T-helper 17 cell (primary cell): ENCODE results near the gene BGN. TPM values are rescaled to one million over a fixed set of nuclear protein-coding genes. Genes with fewer than 3 reads are reported as not detected.

Experiments used
- ATAC-seq: fragments of 150-1000 bp; cut with Tn5 transposase; 2 replicates; pipeline ENCODE4 v1.10.0; 2021; ENCODE audit warnings: mild to moderate bottlenecking, moderate library complexity
- DNase-seq, 3 donors: peaks; one replicate each; pipeline versions ENCODE4 v3.0.0 to v3.0.0-alpha.2; 2020 to 2021
- H3K9me3 ChIP-seq: one replicate; pipeline ENCODE4 v1.7.0; 2013; ENCODE audit warnings: low read length, mild to moderate bottlenecking; ENCODE audit not compliant: control insufficient read depth, poor library complexity, severe bottlenecking
- H3K27ac Mint-ChIP-seq: one replicate; pipeline ENCODE4 v1.8.0; 2022; ENCODE audit warnings: mild to moderate bottlenecking, moderate library complexity, mixed read lengths
- H3K27me3 Mint-ChIP-seq: one replicate; pipeline ENCODE4 v1.8.0; 2022; ENCODE audit warnings: mixed read lengths
- H3K36me3 Mint-ChIP-seq: one replicate; pipeline ENCODE4 v1.8.0; 2022; ENCODE audit warnings: low read depth, mixed read lengths
- H3K4me1 Mint-ChIP-seq: one replicate; pipeline ENCODE4 v1.8.0; 2022; ENCODE audit warnings: mild to moderate bottlenecking, mixed read lengths
- H3K4me3 Mint-ChIP-seq: one replicate; pipeline ENCODE4 v1.8.0; 2022; ENCODE audit warnings: mild to moderate bottlenecking, moderate library complexity, mixed read lengths
- total RNA-seq, 4 donors: library from RNA in 2 of 4; stranded (reverse) in 2 of 4; gene quantifications; one replicate each; pipeline ENCODE4 v1.2.3 and lab custom pipeline; 2022 to 2026

BGN gene
- total RNA-seq, 2 donors from 2014 or later, result not detected

- ATAC-seq (no peak), DNase-seq (no peak)
- Mint-ChIP-seq H3K4me1 (no peaks in the 10 kb centered on the region), H3K36me3 (no peaks in the 10 kb centered on the region), H3K27ac (no peak overlapping the region), H3K4me3 (no peak overlapping the region), H3K27me3 (no peaks in the 10 kb centered on the region)
- no peaks in the 10 kb centered on the region for H3K9me3 ChIP-seq
These were observed 577 bp downstream of the BGN start for GRCh38 chrX:153495362-153495751.

- no peak for DNase-seq
- ATAC-seq, result no peak
- Mint-ChIP-seq H3K27me3 (no peaks in the 10 kb centered on the region), H3K4me1 (no peaks in the 10 kb centered on the region), H3K36me3 (no peaks in the 10 kb centered on the region), H3K27ac (no peak overlapping the region), H3K4me3 (no peak overlapping the region)
- H3K9me3 ChIP-seq, result no peaks in the 10 kb centered on the region
These were observed 1.3 kb downstream of the BGN start for GRCh38 chrX:153495903-153496589.

- Mint-ChIP-seq H3K36me3 (no peaks in the 10 kb centered on the region), H3K27ac (no peak overlapping the region), H3K4me3 (no peak overlapping the region), H3K27me3 (no peaks in the 10 kb centered on the region), H3K4me1 (no peaks in the 10 kb centered on the region)
- no peaks in the 10 kb centered on the region for H3K9me3 ChIP-seq
- DNase-seq (no peak), ATAC-seq (no peak)
These were observed 1.8 kb downstream of the BGN start for GRCh38 chrX:153496590-153496959.

GRCh38 chrX:153498453-153498852, 3.7 kb downstream of the BGN start:
- Mint-ChIP-seq H3K36me3 (no peaks in the 10 kb centered on the region), H3K27me3 (no peaks in the 10 kb centered on the region), H3K4me1 (no peaks in the 10 kb centered on the region), H3K4me3 (no peak overlapping the region), H3K27ac (no peak overlapping the region)
- H3K9me3 ChIP-seq, result no peaks in the 10 kb centered on the region
- ATAC-seq (no peak), DNase-seq (no peak)

GRCh38 chrX:153499341-153499740, 4.6 kb downstream of the BGN start:
- Mint-ChIP-seq H3K27me3 (no peaks in the 10 kb centered on the region), H3K27ac (no peak overlapping the region), H3K4me3 (no peak overlapping the region), H3K36me3 (no peaks in the 10 kb centered on the region), H3K4me1 (no peaks in the 10 kb centered on the region)
- DNase-seq (no peak), ATAC-seq (no peak)
- H3K9me3 ChIP-seq, result no peaks in the 10 kb centered on the region

- no peak overlapping the region for H3K27ac Mint-ChIP-seq
- no peak overlapping the region for H3K4me3 Mint-ChIP-seq
- H3K27me3 Mint-ChIP-seq, result no peaks in the 10 kb centered on the region
- H3K36me3 Mint-ChIP-seq, result no peaks in the 10 kb centered on the region
- ATAC-seq (no peak), DNase-seq (no peak)
- H3K9me3 ChIP-seq, result no peaks in the 10 kb centered on the region
- no peaks in the 10 kb centered on the region for H3K4me1 Mint-ChIP-seq
These were observed 5.1 kb downstream of the BGN start for GRCh38 chrX:153499876-153500275.

GRCh38 chrX:153500676-153501280, 6.0 kb downstream of the BGN start:
- DNase-seq (no peak), ATAC-seq (no peak)
- Mint-ChIP-seq H3K27me3 (no peaks in the 10 kb centered on the region), H3K27ac (no peak overlapping the region), H3K4me1 (no peaks in the 10 kb centered on the region), H3K36me3 (no peaks in the 10 kb centered on the region), H3K4me3 (no peak overlapping the region)
- H3K9me3 ChIP-seq, result no peaks in the 10 kb centered on the region

- H3K27me3 Mint-ChIP-seq, result no peaks in the 10 kb centered on the region
- DNase-seq (no peak), ATAC-seq (no peak)
- H3K27ac Mint-ChIP-seq, result no peak overlapping the region
- no peak overlapping the region for H3K4me3 Mint-ChIP-seq
- H3K36me3 Mint-ChIP-seq, result no peaks in the 10 kb centered on the region
- no peaks in the 10 kb centered on the region for H3K4me1 Mint-ChIP-seq
- no peaks in the 10 kb centered on the region for H3K9me3 ChIP-seq
These were observed 6.8 kb downstream of the BGN start for GRCh38 chrX:153501530-153501929.

- H3K4me3 Mint-ChIP-seq, result no peak overlapping the region
- H3K9me3 ChIP-seq, result no peaks in the 10 kb centered on the region
- no peak for ATAC-seq
- no peaks in the 10 kb centered on the region for H3K4me1 Mint-ChIP-seq
- no peaks in the 10 kb centered on the region for H3K36me3 Mint-ChIP-seq
- no peak for DNase-seq
- H3K27ac Mint-ChIP-seq, result no peak overlapping the region
- H3K27me3 Mint-ChIP-seq, result no peaks in the 10 kb centered on the region
These were observed 7.4 kb downstream of the BGN start for GRCh38 chrX:153502131-153502530.

GRCh38 chrX:153502796-153503195, 8.0 kb downstream of the BGN start:
- no peak overlapping the region for H3K27ac Mint-ChIP-seq
- DNase-seq (no peak), ATAC-seq (no peak)
- no peaks in the 10 kb centered on the region for H3K36me3 Mint-ChIP-seq
- no peaks in the 10 kb centered on the region for H3K9me3 ChIP-seq
- H3K27me3 Mint-ChIP-seq, result no peaks in the 10 kb centered on the region
- H3K4me3 Mint-ChIP-seq, result no peak overlapping the region
- H3K4me1 Mint-ChIP-seq, result no peaks in the 10 kb centered on the region

- H3K36me3 Mint-ChIP-seq, result no peaks in the 10 kb centered on the region
- H3K9me3 ChIP-seq, result no peaks in the 10 kb centered on the region
- no peak for ATAC-seq
- no peak for DNase-seq
- H3K27me3 Mint-ChIP-seq, result no peaks in the 10 kb centered on the region
- H3K4me3 Mint-ChIP-seq, result no peak overlapping the region
- H3K4me1 Mint-ChIP-seq, result no peaks in the 10 kb centered on the region
- no peak overlapping the region for H3K27ac Mint-ChIP-seq
These were observed 9.8 kb downstream of the BGN start for GRCh38 chrX:153504445-153505016.

- ATAC-seq (no peak), DNase-seq (no peak)
- H3K27ac Mint-ChIP-seq, result no peak overlapping the region
- H3K4me3 Mint-ChIP-seq, result no peak overlapping the region
- H3K27me3 Mint-ChIP-seq, result no peaks in the 10 kb centered on the region
- no peaks in the 10 kb centered on the region for H3K36me3 Mint-ChIP-seq
- H3K4me1 Mint-ChIP-seq, result no peaks in the 10 kb centered on the region
- no peaks in the 10 kb centered on the region for H3K9me3 ChIP-seq
These were observed 10.6 kb downstream of the BGN start for GRCh38 chrX:153505361-153505760.

GRCh38 chrX:153507484-153508178, 12.9 kb downstream of the BGN start:
- Mint-ChIP-seq H3K4me3 (peak overlapping the region; percentile 25), H3K27me3 (no peaks in the 10 kb centered on the region), H3K36me3 (no peaks in the 10 kb centered on the region), H3K4me1 (no peaks in the 10 kb centered on the region), H3K27ac (no peak overlapping the region)
- no peaks in the 10 kb centered on the region for H3K9me3 ChIP-seq
- ATAC-seq (peak; percentile 99), DNase-seq (peak; percentile 67 to 74 (median 72))
